GM21723 (cell line): ENCODE measurements around the gene G6PC3.

ENCODE experiments used
- ATAC-seq: cut with Tn5 transposase; IDR thresholded peaks from one replicate; pipeline ENCODE4 v1.9.1; 2021; ENCODE audit warnings: mild to moderate bottlenecking, moderate library complexity; ENCODE audit not compliant: unreplicated experiment

Gene G6PC3

DNA sequence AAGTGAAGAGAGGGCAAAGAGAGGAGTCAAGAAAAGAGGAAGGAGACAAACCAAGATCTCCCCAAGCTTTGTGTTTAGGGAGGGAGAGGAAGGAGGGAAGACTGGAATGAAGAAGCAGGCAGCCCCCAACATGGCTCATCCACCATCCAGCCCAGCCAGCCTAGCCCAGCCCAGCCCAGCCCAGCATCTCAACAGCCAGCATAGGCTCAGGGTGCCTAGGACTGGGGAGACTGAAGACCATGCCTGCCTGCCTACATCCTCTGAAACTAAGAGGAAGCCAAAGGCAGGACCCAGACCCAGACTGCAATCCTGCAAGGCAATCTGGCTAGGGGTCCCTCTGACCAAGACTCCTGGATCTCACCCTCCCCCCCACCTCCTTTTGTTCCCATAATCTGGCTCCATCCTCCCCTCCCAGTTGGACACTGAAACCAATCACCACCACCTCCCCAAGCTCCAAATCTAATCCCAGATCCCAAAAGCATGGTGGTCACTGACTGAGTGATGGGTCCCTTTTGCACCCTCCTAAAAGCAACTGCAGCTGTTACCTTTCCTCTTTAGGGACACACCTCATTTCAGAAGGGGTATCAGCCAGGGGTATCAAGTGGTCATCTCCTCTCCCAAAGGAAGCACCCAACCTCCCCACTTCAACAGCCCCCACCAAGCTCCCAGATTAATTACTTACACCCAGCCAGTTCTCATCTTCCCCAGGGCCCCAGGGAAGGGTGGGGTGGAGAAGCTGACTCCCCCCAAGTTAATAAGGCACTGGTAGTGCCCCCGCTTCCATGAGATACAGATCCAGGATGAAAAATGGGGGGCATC is 51.7 kb downstream of the G6PC3 start:
- ATAC-seq: no peak

DNA sequence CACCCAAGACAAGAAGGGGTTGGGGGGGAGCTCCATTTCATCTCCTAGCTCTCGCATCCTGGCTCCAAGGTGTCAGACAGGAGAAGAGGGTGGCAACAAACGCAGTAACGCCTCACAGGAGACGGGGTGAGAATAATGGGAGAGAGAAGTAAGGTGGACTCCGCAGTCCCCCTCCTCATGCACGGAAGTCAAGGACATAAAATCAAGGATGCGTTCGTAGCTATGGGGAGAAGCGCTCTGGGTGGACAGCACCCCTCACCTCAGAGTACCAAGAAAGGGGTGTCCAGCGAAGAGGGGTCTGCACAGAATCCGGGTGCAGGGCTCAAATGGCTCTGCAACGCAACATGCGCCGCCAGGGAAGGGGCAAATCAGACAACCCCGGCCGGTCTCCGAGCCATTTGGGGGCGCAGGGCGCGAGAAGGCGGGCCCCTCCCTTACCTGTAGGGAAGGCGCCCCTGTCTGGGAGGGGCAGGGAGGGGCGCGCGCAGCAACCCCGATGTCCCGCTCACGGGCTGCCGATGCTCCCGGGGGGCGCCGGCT is 52.4 kb downstream of the G6PC3 start:
- ATAC-seq: peak; percentile 21

DNA sequence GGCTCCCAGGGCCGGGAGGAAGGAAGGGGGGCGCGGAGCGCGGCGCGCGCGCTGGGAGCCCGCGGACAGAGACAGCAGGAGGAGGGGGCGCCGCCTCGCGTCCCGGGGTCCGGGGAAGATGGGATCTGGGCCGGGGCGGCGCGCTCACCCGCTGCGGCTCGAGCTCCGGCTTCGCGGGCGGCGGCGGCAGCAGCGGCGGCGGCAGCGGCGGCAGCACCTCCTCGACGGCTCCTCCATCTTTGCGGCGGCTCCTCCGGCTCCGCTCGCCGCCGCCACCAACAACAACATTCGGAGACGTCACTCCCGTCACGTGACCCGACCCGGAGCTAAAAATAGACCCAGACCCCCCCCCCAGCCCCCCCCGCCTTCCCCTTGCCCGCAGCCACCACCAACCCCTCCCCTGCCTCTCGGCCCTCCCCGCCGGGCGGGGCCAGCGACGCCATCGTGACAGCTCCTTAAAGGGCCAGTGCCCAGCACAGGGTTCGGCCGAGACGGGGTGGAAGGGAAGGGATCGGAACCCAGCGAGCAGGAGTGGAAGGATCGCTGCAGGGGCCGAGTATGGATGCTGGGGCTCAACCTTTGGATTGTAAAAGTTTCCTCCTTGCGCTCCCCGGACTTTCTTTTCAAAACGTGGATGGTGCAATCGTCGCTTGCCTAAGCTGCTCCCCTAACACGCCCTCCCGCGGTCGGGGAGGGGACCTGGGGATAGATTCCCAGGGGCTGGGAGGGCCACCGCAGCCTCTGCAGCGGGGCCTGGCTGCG is 53.0 kb downstream of the G6PC3 start, which contains the start of gene HDAC5:
HDAC5 (minus strand) TSS at position 286 of the 762 bp plus-strand sequence. CDS start 6,126 bp downstream, outside the sequence.
- ATAC-seq: peak; percentile 82

- no peak for ATAC-seq
These were observed 53.5 kb downstream of the G6PC3 start for GRCh38 chr17:44124118-44124438.
